GM18520 (cell line): ENCODE results near the gene RPS2.
"Not testable (repeated sequence)": the region's sequence is repeated elsewhere in the genome, so short reads cannot be mapped to it uniquely, and the experiment has no call there.

ENCODE experiments used
- ATAC-seq: cut with Tn5 transposase; IDR thresholded peaks from one replicate; pipeline ENCODE4 v1.9.1; 2021; ENCODE audit not compliant: unreplicated experiment

Gene RPS2

GRCh38 chr16:1965396-1966001 lies 873 bp upstream of the RPS2 start:
- no peak for ATAC-seq

- no peak for ATAC-seq
Observed at GRCh38 chr16:1963806-1964505, 670 bp downstream of the RPS2 start.

GRCh38 chr16:1962161-1963153 lies 2.2 kb downstream of the RPS2 start:
- not testable (repeated sequence) for ATAC-seq

GRCh38 chr16:1961651-1962067 lies 3.0 kb downstream of the RPS2 start:
- ATAC-seq, result no peak

- ATAC-seq, result no peak
Observed at GRCh38 chr16:1960665-1961630, 3.7 kb downstream of the RPS2 start.

- ATAC-seq, result peak; percentile 79
Observed at GRCh38 chr16:1959269-1960039, 5.2 kb downstream of the RPS2 start, which contains the start of gene NDUFB10. TSS of gene NDUFB10 (plus strand) at chr16:1959538. CDS start at chr16:1959625, 87 bp downstream.

GRCh38 chr16:1958715-1959268 lies 5.8 kb downstream of the RPS2 start:
- ATAC-seq, result no peak

GRCh38 chr16:1958143-1958491 lies 6.5 kb downstream of the RPS2 start:
- ATAC-seq, result not testable (repeated sequence)

- ATAC-seq, result not testable (repeated sequence)
Observed at GRCh38 chr16:1957434-1958142, 7.0 kb downstream of the RPS2 start.

GRCh38 chr16:1953734-1954133 lies 10.9 kb downstream of the RPS2 start:
- ATAC-seq, result no peak

- ATAC-seq, result no peak
Observed at GRCh38 chr16:1950559-1950958, 14.1 kb downstream of the RPS2 start.

GRCh38 chr16:1950047-1950446 lies 14.6 kb downstream of the RPS2 start:
- ATAC-seq, result no peak

- ATAC-seq, result no peak
Observed at GRCh38 chr16:1949507-1949906, 15.1 kb downstream of the RPS2 start.

- ATAC-seq, result no peak
Observed at GRCh38 chr16:1947369-1947670, 17.3 kb downstream of the RPS2 start.

GRCh38 chr16:1946495-1947368 lies 17.9 kb downstream of the RPS2 start:
- ATAC-seq, result no peak

- no peak for ATAC-seq
Observed at GRCh38 chr16:1945559-1946391, 18.9 kb downstream of the RPS2 start.

GRCh38 chr16:1944612-1945199 lies 19.9 kb downstream of the RPS2 start:
- ATAC-seq, result no peak
